WERI-Rb-1 (cell line): ENCODE data around the gene ITPKC.

Experiments
- DNase-seq: peaks from one replicate; pipeline ENCODE4 v3.0.0-alpha.2; 2020
- H3K27ac ChIP-seq: fragments of 250-450 bp; sonication (Bioruptor Pico); 2 replicates; pipeline ENCODE4 v1.5.1; 2020; ENCODE audit warnings: mild to moderate bottlenecking, moderate library complexity
- H3K27me3 ChIP-seq: fragments of 250-450 bp; sonication (Bioruptor Pico); 2 replicates; pipeline ENCODE4 v1.5.1; 2021; ENCODE audit warnings: mild to moderate bottlenecking, low read depth, moderate library complexity; ENCODE audit not compliant: insufficient read depth, severe bottlenecking
- H3K36me3 ChIP-seq: fragments of 250-450 bp; sonication (Bioruptor Pico); 2 replicates; pipeline ENCODE4 v1.5.1; 2020; ENCODE audit warnings: mild to moderate bottlenecking, moderate library complexity
- H3K4me3 ChIP-seq: 2 replicates; pipeline ENCODE4 v1.5.1; 2011; ENCODE audit warnings: low read depth, mild to moderate bottlenecking, control low read depth, low read length
- H3K9me3 ChIP-seq: fragments of 250-450 bp; sonication (Bioruptor Pico); 2 replicates; pipeline ENCODE4 v1.5.1; 2021; ENCODE audit warnings: mild to moderate bottlenecking, moderate library complexity; ENCODE audit not compliant: severe bottlenecking
- TF ChIP-seq, protein P1 (sequence below): IDR thresholded peaks from 2 replicates; pipeline ENCODE4 v1.5.1; 2011; ENCODE audit warnings: low read depth, mild to moderate bottlenecking, control low read depth, inconsistent platforms, low read length

Gene ITPKC

GRCh38 chr19:40740747-40741146 is 23.8 kb downstream of the ITPKC start:
- no peaks in the 10 kb centered on the region for H3K9me3 ChIP-seq
- DNase-seq = no peak
- H3K27ac ChIP-seq = peak overlapping the region; percentile 35
- H3K36me3 ChIP-seq = peaks cover 21% of the 10 kb centered on the region
- H3K4me3 ChIP-seq = no peak overlapping the region
- no peaks in the 10 kb centered on the region for H3K27me3 ChIP-seq
- TF ChIP-seq, protein P1, sequence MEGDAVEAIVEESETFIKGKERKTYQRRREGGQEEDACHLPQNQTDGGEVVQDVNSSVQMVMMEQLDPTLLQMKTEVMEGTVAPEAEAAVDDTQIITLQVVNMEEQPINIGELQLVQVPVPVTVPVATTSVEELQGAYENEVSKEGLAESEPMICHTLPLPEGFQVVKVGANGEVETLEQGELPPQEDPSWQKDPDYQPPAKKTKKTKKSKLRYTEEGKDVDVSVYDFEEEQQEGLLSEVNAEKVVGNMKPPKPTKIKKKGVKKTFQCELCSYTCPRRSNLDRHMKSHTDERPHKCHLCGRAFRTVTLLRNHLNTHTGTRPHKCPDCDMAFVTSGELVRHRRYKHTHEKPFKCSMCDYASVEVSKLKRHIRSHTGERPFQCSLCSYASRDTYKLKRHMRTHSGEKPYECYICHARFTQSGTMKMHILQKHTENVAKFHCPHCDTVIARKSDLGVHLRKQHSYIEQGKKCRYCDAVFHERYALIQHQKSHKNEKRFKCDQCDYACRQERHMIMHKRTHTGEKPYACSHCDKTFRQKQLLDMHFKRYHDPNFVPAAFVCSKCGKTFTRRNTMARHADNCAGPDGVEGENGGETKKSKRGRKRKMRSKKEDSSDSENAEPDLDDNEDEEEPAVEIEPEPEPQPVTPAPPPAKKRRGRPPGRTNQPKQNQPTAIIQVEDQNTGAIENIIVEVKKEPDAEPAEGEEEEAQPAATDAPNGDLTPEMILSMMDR = no peak

GRCh38 chr19:40741527-40742390 is 24.8 kb downstream of the ITPKC start:
- Histone ChIP-seq H3K27me3 (no peaks in the 10 kb centered on the region), H3K4me3 (no peak overlapping the region), H3K36me3 (peaks cover 19% of the 10 kb centered on the region), H3K9me3 (no peaks in the 10 kb centered on the region), H3K27ac (no peak overlapping the region)
- TF ChIP-seq, protein P1 = no peak
- DNase-seq = peak; percentile 43

GRCh38 chr19:40742477-40742876 is 25.6 kb downstream of the ITPKC start:
- no peak overlapping the region for H3K4me3 ChIP-seq
- H3K36me3 ChIP-seq = peaks cover 12% of the 10 kb centered on the region
- no peak overlapping the region for H3K27ac ChIP-seq
- TF ChIP-seq, protein P1 = no peak
- DNase-seq = no peak
- H3K27me3 ChIP-seq = no peaks in the 10 kb centered on the region
- H3K9me3 ChIP-seq = no peaks in the 10 kb centered on the region

- H3K4me3 ChIP-seq = no peak overlapping the region
- H3K9me3 ChIP-seq = no peaks in the 10 kb centered on the region
- DNase-seq = no peak
- H3K27ac ChIP-seq = no peak overlapping the region
- TF ChIP-seq, protein P1 = no peak
- no peaks in the 10 kb centered on the region for H3K27me3 ChIP-seq
- H3K36me3 ChIP-seq = peaks cover 9% of the 10 kb centered on the region; the same call in 1 of the 2 replicates
Observed at GRCh38 chr19:40742886-40743285, 26.0 kb downstream of the ITPKC start.

DNA sequence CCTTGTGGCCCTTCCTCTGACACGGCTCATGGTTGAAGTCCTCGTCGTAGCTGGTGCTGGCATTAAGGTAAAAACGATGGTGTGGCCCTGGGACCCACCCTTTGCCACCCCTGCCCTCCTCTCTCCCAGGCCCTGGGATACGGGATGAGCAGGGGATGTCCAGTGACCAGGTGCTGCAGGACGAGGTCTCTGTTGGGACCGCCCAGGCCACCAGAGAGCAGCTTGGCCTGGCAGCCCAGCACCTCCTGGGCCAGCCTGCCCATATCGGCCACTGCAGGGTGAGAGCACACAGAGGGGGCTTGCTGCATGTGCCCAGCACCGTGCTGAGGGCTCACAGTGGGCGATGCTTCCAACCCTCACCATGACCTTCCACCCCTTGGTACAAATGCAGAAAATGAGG is 27.0 kb downstream of the ITPKC start:
- Histone ChIP-seq H3K27ac (no peak overlapping the region), H3K27me3 (no peaks in the 10 kb centered on the region), H3K4me3 (no peak overlapping the region), H3K9me3 (no peaks in the 10 kb centered on the region), H3K36me3 (peaks cover 4% of the 10 kb centered on the region; the same call in 1 of the 2 replicates)
- TF ChIP-seq, protein P1 = no peak
- no peak for DNase-seq
